ENCODE data around the gene REXO4.
A peak's percentile ranks its signal among the peaks of the same experiment; 100 is the strongest.
"Not testable (repeated sequence)": the region's sequence is repeated elsewhere in the genome, so short reads cannot be mapped to it uniquely, and the experiment has no call there.

REXO4 gene

GRCh38 chr9:133384736-133385321 is 33.0 kb downstream of the REXO4 start:
- no peak for DNase-seq

- no peak for DNase-seq
Observed at GRCh38 chr9:133383438-133383837, 34.4 kb downstream of the REXO4 start.

- no peak for DNase-seq
Observed at GRCh38 chr9:133382507-133383141, 35.2 kb downstream of the REXO4 start.

- no peak for DNase-seq
Observed at GRCh38 chr9:133380734-133381133, 37.1 kb downstream of the REXO4 start.

- no peak for DNase-seq
Observed at GRCh38 chr9:133379153-133380086, 38.4 kb downstream of the REXO4 start.

GRCh38 chr9:133378408-133378962 is 39.3 kb downstream of the REXO4 start:
- no peak for DNase-seq

- DNase-seq, result peak; percentile 6 to 20
Observed at GRCh38 chr9:133377721-133378216, 40.0 kb downstream of the REXO4 start.

- not testable (repeated sequence) for DNase-seq
Observed at GRCh38 chr9:133377280-133377679, 40.5 kb downstream of the REXO4 start.

- DNase-seq, result peak; percentile 86 to 91
Observed at GRCh38 chr9:133375724-133376654, 41.8 kb downstream of the REXO4 start, which contains the start of the genes STKLD1 and SURF4. TSS of gene STKLD1 (plus strand) at chr9:133376366. CDS start at chr9:133376474, 108 bp downstream. TSS of gene SURF4 (minus strand) at chr9:133376060. CDS start at chr9:133375969, 91 bp downstream.

GRCh38 chr9:133375116-133375723 is 42.6 kb downstream of the REXO4 start:
- peak; percentile 35 to 36 for DNase-seq

GRCh38 chr9:133374612-133375115 is 43.1 kb downstream of the REXO4 start:
- DNase-seq, result peak in 1 of 2 experiments; percentile 39

- DNase-seq, result no peak
Observed at GRCh38 chr9:133372144-133372543, 45.7 kb downstream of the REXO4 start.

GRCh38 chr9:133371261-133371711 is 46.5 kb downstream of the REXO4 start:
- DNase-seq, result no peak

- DNase-seq, result no peak
Observed at GRCh38 chr9:133370685-133371084, 47.1 kb downstream of the REXO4 start.

- no peak for DNase-seq
Observed at GRCh38 chr9:133369933-133370332, 47.9 kb downstream of the REXO4 start.

GRCh38 chr9:133369422-133369821 is 48.4 kb downstream of the REXO4 start:
- DNase-seq, result no peak

GRCh38 chr9:133368249-133368881 is 49.4 kb downstream of the REXO4 start:
- no peak for DNase-seq

GRCh38 chr9:133367778-133368177 is 50.0 kb downstream of the REXO4 start:
- no peak for DNase-seq

GRCh38 chr9:133367221-133367620 is 50.6 kb downstream of the REXO4 start:
- DNase-seq, result no peak

GRCh38 chr9:133366435-133366834 is 51.4 kb downstream of the REXO4 start:
- no peak for DNase-seq

All from Kasumi-1 (cell line).